Loucy (cell line): ENCODE results near the gene F12.

Experiments
- CTCF ChIP-seq: fragments of 200-600 bp; sonication (generic); conservative IDR thresholded peaks from 2 replicates; pipeline ENCODE4 v1.5.1; 2014; ENCODE audit warnings: mild to moderate bottlenecking, antibody characterized with exemption, low read length
- EZH2phosphoT487 ChIP-seq: fragments of 200-600 bp; IDR thresholded peaks from 2 replicates; pipeline ENCODE4 v1.6.1; 2018; ENCODE audit warnings: antibody characterized with exemption, mild to moderate bottlenecking, moderate library complexity, borderline replicate concordance

GRCh38 chr5:177412603-177413233 lies 3.4 kb upstream of the F12 start:
- TF ChIP-seq CTCF: no peak
- TF ChIP-seq EZH2phosphoT487: no peak
